SK-N-SH (cell line): ENCODE results near the gene ANKFN1. TPM values are rescaled to one million over a fixed set of nuclear protein-coding genes. Genes with fewer than 3 reads are reported as not detected.

Source experiments
- CTCF ChIA-PET: fragments of 300-600, 350-600 bp; formaldehyde crosslinking; extraction: SDS; loops from one replicate; lab custom pipeline; 2021; lab: Yijun Ruan, JAX
- POLR2A ChIA-PET: fragments of 350-600 bp; sonication (Branson Sonifier 250); formaldehyde crosslinking; extraction: SDS; loops from one replicate; lab custom pipeline; 2020; ENCODE audit warnings: antibody characterized with exemption, inconsistent platforms; lab: Yijun Ruan, JAX
- DNase-seq: peaks from one replicate; pipeline ENCODE4 v3.0.0; 2012
- H2AFZ ChIP-seq: fragments of 200-600 bp; sonication (generic); 2 replicates; pipeline ENCODE4 v1.8.1; 2016; ENCODE audit warnings: antibody characterized with exemption, mild to moderate bottlenecking, low read depth
- H3F3A ChIP-seq: fragments of 200-600 bp; sonication (generic); replicated peaks from 2 replicates; pipeline ENCODE3; 2016; ENCODE audit warnings: antibody characterized with exemption, mild to moderate bottlenecking; ENCODE audit not compliant: insufficient read depth
- H3K27ac ChIP-seq, 2 experiments: fragments of 200-500 bp in 1 of 2; fragments of 200-600 bp in 1 of 2; sonication (Bioruptor generic) in 1 of 2; sonication (generic), shearing (Covaris generic) in 1 of 2; 2 replicates each; pipeline versions ENCODE4 v1.5.1 to v1.6.1; 2014 to 2016; ENCODE audit warnings: low read depth in 2 of 2, inconsistent platforms in 1 of 2, low read length in 1 of 2, mild to moderate bottlenecking in 1 of 2, mixed read lengths in 1 of 2
- H3K27me3 ChIP-seq: fragments of 200-600 bp; sonication (generic), shearing (Covaris generic); 2 replicates; pipeline ENCODE4 v1.6.1; 2016; ENCODE audit warnings: mixed run types; ENCODE audit not compliant: insufficient read depth
- H3K36me3 ChIP-seq, 2 experiments: fragments of 200-500 bp in 1 of 2; fragments of 200-600 bp in 1 of 2; sonication (Bioruptor generic) in 1 of 2; sonication (generic) in 1 of 2; replicated peaks in 1 of 2; 2 replicates each; pipeline versions ENCODE3 to v1.5.1; 2014 to 2016; ENCODE audit warnings: low read length in 1 of 2, mild to moderate bottlenecking in 1 of 2; ENCODE audit not compliant: insufficient read depth in 2 of 2, control insufficient read depth in 1 of 2
- H3K4me1 ChIP-seq, 2 experiments: fragments of 200-500 bp in 1 of 2; fragments of 200-600 bp in 1 of 2; sonication (Bioruptor generic) in 1 of 2; sonication (generic), shearing (Covaris generic) in 1 of 2; 2 replicates each; pipeline versions ENCODE4 v1.5.1 to v1.6.1; 2014 to 2016; ENCODE audit warnings: low read depth in 1 of 2, low read length in 1 of 2, mixed run types in 1 of 2; ENCODE audit not compliant: insufficient read depth in 2 of 2, control insufficient read depth in 1 of 2
- H3K4me2 ChIP-seq: fragments of 200-600 bp; sonication (generic), shearing (Covaris generic); 2 replicates; pipeline ENCODE4 v1.6.1; 2017; ENCODE audit warnings: mixed run types
- H3K4me3 ChIP-seq, 2 experiments: fragments of 200-500 bp in 1 of 2; fragments of 200-600 bp in 1 of 2; sonication (Bioruptor generic) in 1 of 2; sonication (generic), shearing (Covaris generic) in 1 of 2; 2 replicates each; pipeline versions ENCODE4 v1.5.1 to v1.8.1; 2014 to 2016; ENCODE audit warnings: low read depth in 2 of 2, inconsistent platforms in 1 of 2, low read length in 1 of 2, mild to moderate bottlenecking in 1 of 2, mixed read lengths in 1 of 2, moderate library complexity in 1 of 2
- H3K79me2 ChIP-seq: fragments of 200-600 bp; sonication (generic); 2 replicates; pipeline ENCODE4 v1.8.1; 2017; ENCODE audit warnings: mild to moderate bottlenecking; ENCODE audit not compliant: insufficient read depth
- H3K9ac ChIP-seq: fragments of 200-600 bp; sonication (generic); 2 replicates; pipeline ENCODE4 v1.6.1; 2017; ENCODE audit warnings: mixed run types
- H3K9me2 ChIP-seq: fragments of 200-600 bp; sonication (generic); 2 replicates; pipeline ENCODE4 v1.6.1; 2017; ENCODE audit warnings: mixed run types
- H3K9me3 ChIP-seq: fragments of 200-600 bp; sonication (generic); 2 replicates; pipeline ENCODE4 v1.6.1; 2017; ENCODE audit warnings: mixed run types, mild to moderate bottlenecking, moderate library complexity
- H4K20me1 ChIP-seq: fragments of 200-600 bp; sonication (generic); 2 replicates; pipeline ENCODE4 v1.6.1; 2017; ENCODE audit warnings: mild to moderate bottlenecking, mixed run types; ENCODE audit not compliant: insufficient read depth
- GABPA ChIP-seq: IDR thresholded peaks from 2 replicates; pipeline ENCODE4 v1.4.0; 2012; ENCODE audit warnings: low read depth, mild to moderate bottlenecking
- GATA2 ChIP-seq: sonication (generic); formaldehyde crosslinking; IDR thresholded peaks from 2 replicates; pipeline ENCODE4 v1.5.0; 2020; ENCODE audit warnings: mild to moderate bottlenecking, missing genetic modification reagents
- PBX3 ChIP-seq: IDR thresholded peaks from 2 replicates; pipeline ENCODE4; 2012
- REST ChIP-seq: IDR thresholded peaks from 2 replicates; pipeline ENCODE4 v1.6.1; 2012; ENCODE audit warnings: mild to moderate bottlenecking, low read depth, low read length, moderate library complexity
- RFX5 ChIP-seq: IDR thresholded peaks from 2 replicates; pipeline ENCODE4 v1.6.1; 2012; ENCODE audit warnings: mild to moderate bottlenecking, improper control_type of control experiment, low read length
- SIN3A ChIP-seq: IDR thresholded peaks from 2 replicates; pipeline ENCODE4 v1.6.1; 2012; ENCODE audit warnings: low read depth, mild to moderate bottlenecking, low read length, moderate library complexity, borderline replicate concordance
- TAF1 ChIP-seq: IDR thresholded peaks from 2 replicates; pipeline ENCODE4 v1.6.1; 2012; ENCODE audit warnings: low read depth, mild to moderate bottlenecking, low read length, moderate library complexity, borderline replicate concordance
- WGBS: methylation state at CpG from one replicate; pipeline ENCODE4 v1.1.6; 2017; ENCODE audit warnings: low lambda C conversion rate; 5-methylcytosine and 5-hydroxymethylcytosine counted together
- polyA plus RNA-seq, 3 experiments: library from polyadenylated mRNA; depleted of rRNA; stranded (reverse); fragments of >200 nt; gene quantifications; 2 replicates each; pipeline ENCODE4 v1.2.3, GENCODE V29; 2012

ANKFN1 gene
- polyA plus RNA-seq, 1 of the 3 experiments (the other 2 are of a cell fraction), result 0.07 TPM

GRCh38 chr17:56217921-56218320 is 64.6 kb downstream of the ANKFN1 start:
- H3K79me2 ChIP-seq, result no peaks in the 10 kb centered on the region
- H3K36me3 ChIP-seq, result no peaks in the 10 kb centered on the region
- no peaks in the 10 kb centered on the region for H3K9me3 ChIP-seq
- CTCF ChIA-PET, result interaction anchor here (2.3 kb wide), 1 partner anchor 10 kb away, joined by 8 read pairs; no protein-coding TSS in a partner anchor
- H2AFZ ChIP-seq, result no peak overlapping the region
- no peak for DNase-seq
- no peak overlapping the region for H3K27ac ChIP-seq
- no peaks in the 10 kb centered on the region for H3K27me3 ChIP-seq
- H3K9me2 ChIP-seq, result no peaks in the 10 kb centered on the region
- POLR2A ChIA-PET, result no interaction called here
- 7% methylated on average over 2 of the region's 2 CpGs for WGBS
- no peaks in the 10 kb centered on the region for H3F3A ChIP-seq
- H3K4me1 ChIP-seq, result no peaks in the 10 kb centered on the region
- no peak overlapping the region for H3K9ac ChIP-seq
- H3K4me2 ChIP-seq, result no peak overlapping the region
- H4K20me1 ChIP-seq, result no peaks in the 10 kb centered on the region
- TF ChIP-seq RFX5, result no peak
- H3K4me3 ChIP-seq, result no peak overlapping the region

GRCh38 chr17:56222255-56222654 is 69.0 kb downstream of the ANKFN1 start:
- no peak overlapping the region for H3K4me2 ChIP-seq
- no peak overlapping the region for H2AFZ ChIP-seq
- no peaks in the 10 kb centered on the region for H4K20me1 ChIP-seq
- CTCF ChIA-PET, result no interaction called here
- H3K9ac ChIP-seq, result no peak overlapping the region
- 50% methylated on average over 1 of the region's 1 CpG for WGBS
- H3K79me2 ChIP-seq, result no peaks in the 10 kb centered on the region
- no peaks in the 10 kb centered on the region for H3K27me3 ChIP-seq
- no peaks in the 10 kb centered on the region for H3K4me1 ChIP-seq
- no peaks in the 10 kb centered on the region for H3K9me3 ChIP-seq
- no peak for DNase-seq
- H3K9me2 ChIP-seq, result no peaks in the 10 kb centered on the region
- H3K4me3 ChIP-seq, result no peak overlapping the region
- TF ChIP-seq GABPA, result no peak
- TF ChIP-seq GATA2 (CRISPR knock-in tag), result no peak
- no peak for TF ChIP-seq PBX3
- no peak for TF ChIP-seq TAF1
- TF ChIP-seq REST, result no peak
- TF ChIP-seq SIN3A, result no peak
- no peaks in the 10 kb centered on the region for H3K36me3 ChIP-seq
- H3K27ac ChIP-seq, result no peak overlapping the region
- POLR2A ChIA-PET, result no interaction called here
- no peaks in the 10 kb centered on the region for H3F3A ChIP-seq
